HG03442 (cell line): ENCODE measurements around the gene KMT5C.

Experiments
- ATAC-seq: cut with Tn5 transposase; IDR thresholded peaks from one replicate; pipeline ENCODE4 v1.9.1; 2021; ENCODE audit warnings: mild to moderate bottlenecking, moderate library complexity; ENCODE audit not compliant: unreplicated experiment

KMT5C gene

DNA sequence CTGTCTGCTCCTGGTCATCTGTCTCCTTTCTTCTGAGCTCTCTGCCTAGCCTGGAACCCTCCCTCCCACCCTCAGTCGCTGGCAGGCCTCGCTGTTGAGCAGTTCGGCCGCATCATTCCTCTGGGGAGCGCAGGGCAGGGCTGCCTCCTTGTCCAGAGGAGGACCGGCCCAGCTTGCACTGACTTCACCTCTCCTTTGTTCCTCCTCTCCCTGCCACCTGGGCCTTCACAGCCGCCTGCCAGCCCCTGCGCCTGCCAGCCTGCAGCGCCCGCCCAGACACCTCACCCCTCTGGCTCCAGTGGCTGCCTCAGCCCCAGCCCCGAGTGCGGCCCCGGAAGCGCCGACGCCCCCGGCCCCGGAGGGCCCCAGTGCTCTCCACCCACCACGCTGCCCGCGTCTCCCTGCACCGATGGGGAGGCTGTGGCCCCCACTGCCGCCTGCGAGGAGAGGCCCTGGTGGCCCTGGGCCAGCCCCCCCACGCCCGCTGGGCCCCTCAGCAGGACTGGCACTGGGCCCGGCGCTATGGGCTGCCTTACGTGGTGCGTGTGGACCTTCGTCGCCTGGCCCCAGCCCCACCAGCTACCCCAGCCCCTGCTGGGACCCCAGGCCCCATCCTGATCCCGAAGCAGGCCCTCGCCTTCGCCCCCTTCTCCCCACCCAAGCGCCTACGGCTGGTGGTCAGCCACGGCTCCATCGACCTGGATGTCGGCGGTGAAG is 7.2 kb downstream of the KMT5C start:
- no peak for ATAC-seq

DNA sequence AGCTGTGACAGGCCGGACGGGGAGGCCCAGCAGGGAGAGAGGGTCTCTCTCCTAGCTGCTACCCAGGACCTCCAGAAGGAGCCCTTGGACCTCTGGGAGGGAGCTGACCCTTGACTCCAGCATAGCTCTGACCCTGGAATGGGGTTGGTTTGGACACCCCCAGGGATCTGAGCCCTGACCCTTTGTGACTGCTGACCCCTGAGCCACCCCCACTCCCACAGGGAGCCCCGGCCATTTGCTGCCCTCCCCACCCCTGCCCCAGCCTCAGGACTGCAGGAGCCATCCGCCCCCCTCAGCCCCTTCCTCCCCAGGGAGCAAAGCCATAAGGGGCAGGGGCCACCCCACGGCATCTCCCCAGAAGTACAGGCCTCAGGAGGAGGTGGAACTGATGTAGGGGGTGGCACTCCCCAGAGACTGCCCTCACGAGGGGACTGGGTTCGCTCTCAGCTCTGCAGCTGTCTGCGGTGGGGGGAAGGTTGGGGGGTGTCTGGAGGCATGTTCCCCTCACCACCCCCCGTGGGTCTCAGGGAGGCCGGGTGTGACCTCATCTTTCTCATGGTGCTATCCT is 7.8 kb downstream of the KMT5C start:
- ATAC-seq: no peak

DNA sequence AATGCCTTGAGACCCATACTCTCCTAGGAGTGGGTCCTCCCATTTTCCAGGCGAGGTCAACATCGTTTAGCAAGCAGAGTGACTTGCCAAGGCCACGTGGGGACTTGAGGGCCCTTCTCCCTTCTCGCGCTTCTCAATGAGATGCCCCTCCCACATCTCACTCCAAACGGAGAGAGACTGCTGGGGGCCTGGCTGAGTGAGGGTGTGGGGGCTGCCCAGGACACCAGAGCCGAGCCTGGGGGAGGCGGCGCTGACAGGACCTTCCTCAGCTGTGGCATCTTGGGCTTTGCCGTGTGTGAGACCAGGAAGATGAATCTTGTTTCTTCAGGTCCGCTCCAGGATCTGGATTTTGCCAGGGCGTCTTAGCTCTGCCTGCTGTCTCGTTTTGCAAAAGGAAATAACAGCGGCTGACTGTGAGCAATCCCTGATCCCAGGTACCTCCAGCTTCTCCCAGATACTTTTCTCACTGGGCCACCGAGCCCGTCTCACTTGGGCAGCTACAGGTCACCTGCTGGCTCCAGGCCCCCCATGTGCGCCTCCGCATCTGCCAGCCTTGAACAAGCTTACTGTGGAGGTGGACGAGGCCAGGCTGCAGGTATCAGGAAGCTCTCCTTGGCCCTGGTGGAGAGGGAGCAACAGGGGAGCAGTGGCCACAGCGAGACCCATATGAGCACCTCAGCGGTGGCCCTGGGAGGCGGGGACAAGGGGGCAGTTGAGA is 8.8 kb downstream of the KMT5C start:
- no peak for ATAC-seq

DNA sequence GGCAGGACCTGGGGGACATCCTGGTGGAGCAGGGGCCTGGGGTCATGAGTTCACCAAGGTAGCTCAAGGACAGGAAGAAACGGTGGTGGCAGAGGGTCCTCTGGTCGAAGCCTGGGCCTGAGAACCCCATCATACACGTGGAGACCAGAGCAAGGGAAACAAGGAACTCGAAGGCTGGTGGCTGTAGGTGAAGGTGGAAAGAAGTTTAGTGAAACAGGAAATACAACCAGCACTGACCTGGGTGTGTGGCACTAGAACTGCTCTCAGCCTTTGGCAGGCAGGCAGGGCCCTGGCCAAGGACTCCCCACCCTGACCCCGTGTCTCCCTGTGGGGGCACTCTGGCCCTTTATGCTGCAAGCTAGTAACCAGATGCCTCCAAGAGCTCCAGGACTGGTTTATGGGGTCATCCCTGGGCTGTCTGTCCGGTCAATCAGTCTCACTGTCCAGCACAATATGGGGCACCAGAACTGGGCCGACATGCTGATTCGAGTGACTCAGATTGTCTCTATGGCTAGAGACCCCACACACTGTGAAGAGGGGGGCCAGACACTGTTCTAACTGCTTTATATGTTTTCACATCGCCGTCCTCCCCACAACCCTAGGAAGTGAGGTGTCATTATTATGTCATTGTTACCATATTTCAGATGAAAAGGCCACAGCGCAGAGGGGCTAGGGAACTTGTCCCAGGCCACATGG is 11.1 kb downstream of the KMT5C start:
- ATAC-seq: no peak

DNA sequence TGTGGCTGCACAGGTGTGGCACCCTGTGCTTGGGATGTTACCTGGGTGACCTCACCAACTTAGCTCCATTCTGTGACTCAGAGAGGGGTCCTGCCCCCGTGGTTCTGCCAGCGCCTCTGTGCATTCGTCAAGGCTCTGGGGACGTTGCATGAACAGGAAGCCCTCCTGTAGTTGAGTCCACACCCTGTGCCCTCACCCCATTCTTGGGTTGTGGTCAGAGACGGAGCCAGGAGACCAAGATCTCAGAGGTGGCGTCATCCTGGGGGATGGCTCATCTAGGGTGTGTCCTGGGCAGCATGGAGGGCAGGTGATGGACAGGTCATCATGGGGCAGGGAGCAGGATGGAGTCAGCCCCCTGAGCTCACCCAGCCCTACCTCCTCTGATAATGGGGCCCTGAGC is 12.4 kb downstream of the KMT5C start:
- ATAC-seq: no peak

DNA sequence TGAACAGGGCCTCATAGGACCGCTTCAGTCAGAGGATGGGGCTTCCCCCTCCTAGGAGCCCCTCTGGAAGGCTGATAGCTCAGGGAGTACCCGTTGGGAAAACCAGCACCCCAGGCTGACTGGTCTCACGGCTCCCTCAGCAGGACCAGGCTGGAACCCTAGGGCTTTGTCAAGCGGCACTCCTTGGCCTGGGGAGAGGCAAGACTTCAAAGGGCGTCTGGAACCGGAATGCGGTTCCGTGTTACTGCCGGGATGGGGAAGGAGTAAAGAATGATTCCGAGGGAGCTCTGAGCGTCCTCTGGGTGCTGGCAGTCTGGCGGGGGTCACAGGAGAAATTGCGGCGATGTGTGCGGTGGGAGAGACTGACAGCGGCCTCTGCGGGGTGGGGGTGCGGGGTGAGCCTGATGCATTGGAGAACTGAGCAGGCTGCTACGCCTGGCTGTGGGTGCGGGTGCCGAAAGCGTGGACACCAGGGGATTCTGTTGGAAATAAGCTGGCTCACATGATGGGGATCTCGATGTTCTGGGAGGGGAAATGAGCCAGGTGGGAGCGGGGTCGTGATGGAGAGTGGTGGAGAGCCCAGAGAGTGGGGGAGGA is 13.0 kb downstream of the KMT5C start:
- ATAC-seq: no peak

DNA sequence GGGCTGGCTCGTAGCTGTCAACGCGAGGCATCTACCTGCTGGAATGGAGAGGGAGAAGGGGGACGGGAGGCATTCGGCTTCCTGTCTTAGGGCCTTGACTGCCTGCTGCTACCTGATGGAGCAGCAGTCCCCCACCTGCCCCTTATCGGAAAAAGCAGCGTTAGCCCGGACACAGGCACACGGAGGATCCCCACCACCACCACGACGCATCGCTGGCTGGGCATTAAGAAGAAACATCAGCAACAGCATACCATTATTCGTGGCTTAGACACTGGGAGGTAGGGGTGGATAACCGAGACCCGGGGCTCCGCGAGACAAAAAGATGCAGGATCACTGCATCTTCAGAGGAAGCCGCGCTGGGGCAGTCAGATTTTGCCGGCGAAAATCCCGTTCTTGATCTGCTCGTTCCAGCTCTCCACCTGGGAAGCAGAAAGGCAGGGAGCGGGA is 13.7 kb downstream of the KMT5C start:
- ATAC-seq: no peak

DNA sequence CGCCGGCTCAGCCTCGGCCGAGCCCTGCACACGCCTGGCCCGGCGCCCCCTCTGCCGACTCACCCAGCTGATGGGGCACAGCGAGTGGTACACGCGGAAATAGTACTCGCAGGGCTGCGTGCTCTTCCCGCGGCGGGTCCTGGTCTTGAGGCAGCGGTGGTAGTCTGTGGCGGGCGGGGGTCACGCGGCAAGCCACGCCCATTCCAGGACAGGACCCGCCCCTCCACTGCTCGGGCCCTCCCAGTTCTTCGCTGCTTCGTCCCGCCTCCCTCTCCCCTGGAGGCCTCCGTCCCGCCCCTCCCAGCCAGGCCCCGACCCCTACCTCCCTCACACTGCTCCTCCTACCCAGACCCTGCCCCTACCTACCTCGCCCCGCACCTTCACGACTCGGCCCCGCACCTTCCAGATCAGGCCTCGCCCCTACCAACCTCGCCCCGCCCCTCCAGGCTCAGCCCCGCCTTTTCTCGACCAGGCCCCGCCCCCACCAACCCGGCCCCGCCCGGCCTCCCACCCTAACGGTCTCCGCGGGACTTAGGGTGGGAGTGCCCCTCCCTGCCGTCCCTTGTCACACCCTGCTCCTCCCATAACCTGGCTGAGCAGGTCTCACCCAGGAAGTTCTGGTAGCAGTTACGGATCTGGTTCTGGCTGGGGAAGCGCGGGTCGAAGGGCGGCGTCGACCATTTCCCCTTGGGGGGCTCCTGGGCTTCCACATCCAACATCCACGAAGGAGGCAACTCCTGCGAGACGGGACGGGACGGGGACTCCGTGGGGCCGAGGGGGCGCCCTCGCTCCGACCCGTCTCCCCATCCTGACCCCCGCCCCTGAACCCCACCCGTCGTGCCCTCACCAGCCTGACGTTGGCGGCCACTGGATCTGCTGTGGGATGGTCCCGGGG is 14.4 kb downstream of the KMT5C start:
- ATAC-seq: no peak

DNA sequence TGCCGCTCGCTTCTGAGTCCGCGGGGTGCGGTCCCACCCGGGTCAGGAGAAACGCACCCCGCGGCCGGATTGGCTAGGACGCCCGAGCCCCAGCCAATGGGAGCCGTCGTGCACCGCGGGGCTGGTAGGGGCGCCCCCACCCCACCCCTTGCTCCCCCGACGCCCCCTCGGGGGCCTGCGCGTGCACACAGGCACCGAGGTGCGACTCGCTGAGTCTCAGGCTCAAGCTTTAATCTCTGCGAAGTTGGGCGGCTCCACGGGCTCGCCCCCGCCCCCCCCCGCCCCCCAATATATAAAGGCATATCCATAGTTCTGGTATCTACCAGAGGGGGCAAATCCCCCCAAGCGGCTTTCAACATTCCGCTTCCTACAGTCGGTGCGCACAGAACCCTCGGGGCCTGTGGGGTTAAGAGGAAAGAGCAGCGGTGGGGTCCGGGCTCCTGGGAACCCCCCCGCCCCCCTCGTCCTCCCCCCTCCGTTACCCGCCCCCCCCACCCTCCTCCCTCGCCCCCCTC is 15.1 kb downstream of the KMT5C start, which contains the start of gene COX6B2:
Gene COX6B2 (minus strand): TSS at position 22 of the 515 bp plus-strand sequence. CDS start 198 bp downstream, outside the sequence.
- no peak for ATAC-seq

DNA sequence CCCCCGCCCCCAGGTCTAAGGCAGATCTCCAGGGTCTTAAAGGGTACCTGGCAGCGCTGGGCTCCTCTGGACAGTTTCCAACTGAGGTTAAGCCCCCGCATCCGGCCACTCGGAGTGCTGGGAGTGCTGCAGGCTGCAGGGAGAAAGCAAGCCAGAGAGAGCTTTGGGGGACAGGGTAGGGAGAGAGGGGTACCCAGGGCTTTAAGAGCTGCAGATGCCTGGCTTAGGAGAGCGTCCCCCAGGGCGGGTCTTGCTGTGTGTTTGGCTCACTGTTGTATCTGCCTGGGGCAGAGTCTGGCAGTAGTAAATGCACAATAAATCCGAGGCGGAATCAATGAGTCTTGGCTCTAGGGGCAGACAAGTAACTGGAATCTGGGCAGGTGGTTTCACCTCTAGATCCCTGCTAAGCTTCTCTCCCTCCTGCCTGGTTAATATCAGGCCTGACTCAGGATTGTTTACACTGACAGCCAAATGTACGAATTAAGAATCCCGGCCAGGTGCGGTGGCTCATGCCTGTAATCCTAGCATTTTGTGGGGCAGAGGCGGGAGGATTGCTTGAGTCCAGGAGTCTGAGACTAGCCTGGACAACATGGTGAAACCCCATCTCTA is 15.6 kb downstream of the KMT5C start:
- no peak for ATAC-seq

DNA sequence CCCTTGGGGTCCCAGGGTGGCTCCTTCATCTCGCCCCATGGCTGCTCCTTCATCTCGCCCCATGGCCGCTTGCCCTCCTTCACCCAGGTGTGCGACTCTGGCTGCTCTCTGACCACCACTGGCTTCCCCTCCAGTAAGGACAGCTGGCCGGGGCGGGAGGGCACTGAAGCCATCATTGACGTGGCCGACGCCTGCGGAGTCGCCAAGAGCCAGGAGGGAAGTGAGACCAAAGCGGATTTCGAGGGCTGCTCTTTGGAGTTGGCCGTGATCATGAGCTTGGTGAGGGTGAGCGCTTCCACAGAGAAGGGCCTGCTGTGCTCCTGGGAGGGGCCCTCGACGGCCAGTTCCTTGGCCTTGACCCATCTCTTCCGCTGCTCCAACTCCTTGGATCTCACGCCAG is 18.8 kb downstream of the KMT5C start:
- no peak for ATAC-seq

DNA sequence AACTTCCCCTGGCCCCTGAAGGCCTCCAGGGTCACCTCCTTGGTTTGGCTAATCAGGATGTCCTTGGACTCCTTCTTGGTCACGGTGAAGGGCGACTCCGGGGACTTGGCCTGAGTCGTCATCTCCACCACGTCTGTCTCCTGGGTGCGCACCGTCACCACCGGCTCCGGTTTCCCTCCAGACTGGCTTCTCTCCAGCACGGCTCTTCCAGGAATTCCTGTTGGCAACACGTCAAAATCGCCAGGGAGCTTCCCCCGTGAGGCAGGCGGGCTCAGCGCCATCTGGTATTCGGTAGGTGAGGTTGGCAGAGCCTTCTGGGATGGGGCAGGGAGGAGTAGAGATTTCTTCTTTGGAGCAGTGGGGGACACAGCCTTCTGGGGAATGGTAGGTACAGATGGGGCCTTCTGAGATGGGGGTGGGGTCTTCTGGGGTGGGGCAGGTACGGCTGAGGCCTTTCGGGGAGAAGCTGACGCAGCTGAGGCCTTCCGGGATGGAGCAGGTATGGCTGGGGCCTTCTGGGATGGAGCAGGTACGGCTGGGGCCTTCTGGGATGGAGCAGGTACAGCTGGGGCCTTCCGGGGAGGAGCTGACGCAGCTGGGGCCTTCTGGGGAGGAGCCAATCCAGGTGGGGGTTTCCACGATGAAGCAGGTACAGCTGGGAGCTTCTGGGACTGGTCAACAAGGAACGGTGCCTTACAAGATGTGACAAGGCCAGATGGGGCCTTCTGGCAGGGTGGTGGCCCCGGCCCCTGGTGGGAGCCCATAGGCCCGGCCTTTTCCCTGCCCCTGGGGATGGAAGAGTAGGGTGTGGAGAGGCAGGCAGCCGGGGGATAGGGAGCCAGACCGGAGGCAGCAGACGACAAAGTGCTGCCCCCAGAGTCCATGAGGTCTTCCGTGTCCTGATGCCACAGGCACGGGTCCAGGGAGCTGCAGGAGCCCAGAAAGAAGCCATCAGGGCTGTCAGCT is 19.6 kb downstream of the KMT5C start:
- ATAC-seq: no peak

DNA sequence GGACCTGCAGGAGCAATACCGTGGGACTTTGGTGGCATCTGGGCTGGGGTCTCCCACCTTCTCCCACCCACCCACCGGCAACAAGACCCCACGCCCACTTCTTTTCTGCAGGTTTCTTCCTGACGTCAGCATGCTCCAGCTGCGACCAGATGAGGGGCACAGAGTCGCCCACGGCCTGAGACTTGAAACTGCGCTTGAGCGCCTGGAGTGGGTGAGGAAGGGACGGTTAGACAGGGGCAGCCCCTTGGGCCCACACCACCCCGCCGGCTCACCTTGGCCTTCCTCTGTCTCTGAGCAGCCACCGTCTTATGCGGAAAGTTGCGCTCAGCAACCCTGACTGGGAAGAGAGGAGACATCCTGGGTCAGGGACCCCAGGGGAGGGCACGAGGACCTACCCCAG is 21.2 kb downstream of the KMT5C start:
- ATAC-seq: no peak

DNA sequence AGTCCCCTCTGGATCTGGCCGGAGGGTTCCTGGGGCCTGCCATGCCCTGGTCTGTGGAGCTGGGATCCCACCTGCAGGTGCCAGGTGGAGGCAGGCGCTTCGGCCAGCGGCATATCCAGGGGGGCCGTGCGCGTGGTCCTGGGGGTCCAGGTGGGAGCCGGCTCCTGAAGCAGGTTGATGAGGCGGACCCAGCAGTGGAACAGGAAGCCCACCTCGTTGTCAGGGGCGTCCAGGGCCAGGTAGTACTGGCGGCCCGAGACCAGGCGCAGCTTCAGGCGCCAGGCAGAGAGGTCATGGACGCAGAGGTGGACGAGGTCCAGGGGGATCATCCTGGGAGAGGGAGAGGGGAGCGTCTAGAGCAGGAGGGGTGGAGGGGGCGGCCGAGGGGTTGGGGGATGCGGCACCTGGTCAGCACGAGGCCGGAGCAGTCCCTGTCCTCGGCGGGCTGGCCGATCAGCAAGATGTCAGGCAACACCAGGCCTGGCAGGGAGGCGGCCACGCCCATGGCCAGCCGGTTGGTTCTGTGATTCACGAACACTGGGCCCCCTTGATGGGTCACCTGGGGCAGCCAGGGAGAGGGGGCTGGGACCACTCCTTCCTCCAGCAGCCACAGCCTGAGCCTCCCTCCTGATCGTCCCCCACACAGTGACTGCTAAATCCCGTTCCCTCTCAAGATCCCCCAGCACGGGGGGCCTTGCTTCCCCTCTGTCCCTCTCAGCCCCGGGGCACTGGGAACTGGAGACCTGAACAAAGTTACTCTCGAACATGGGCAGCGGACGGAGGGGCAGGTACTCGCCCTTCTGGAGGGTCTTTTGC is 22.7 kb downstream of the KMT5C start:
- no peak for ATAC-seq

DNA sequence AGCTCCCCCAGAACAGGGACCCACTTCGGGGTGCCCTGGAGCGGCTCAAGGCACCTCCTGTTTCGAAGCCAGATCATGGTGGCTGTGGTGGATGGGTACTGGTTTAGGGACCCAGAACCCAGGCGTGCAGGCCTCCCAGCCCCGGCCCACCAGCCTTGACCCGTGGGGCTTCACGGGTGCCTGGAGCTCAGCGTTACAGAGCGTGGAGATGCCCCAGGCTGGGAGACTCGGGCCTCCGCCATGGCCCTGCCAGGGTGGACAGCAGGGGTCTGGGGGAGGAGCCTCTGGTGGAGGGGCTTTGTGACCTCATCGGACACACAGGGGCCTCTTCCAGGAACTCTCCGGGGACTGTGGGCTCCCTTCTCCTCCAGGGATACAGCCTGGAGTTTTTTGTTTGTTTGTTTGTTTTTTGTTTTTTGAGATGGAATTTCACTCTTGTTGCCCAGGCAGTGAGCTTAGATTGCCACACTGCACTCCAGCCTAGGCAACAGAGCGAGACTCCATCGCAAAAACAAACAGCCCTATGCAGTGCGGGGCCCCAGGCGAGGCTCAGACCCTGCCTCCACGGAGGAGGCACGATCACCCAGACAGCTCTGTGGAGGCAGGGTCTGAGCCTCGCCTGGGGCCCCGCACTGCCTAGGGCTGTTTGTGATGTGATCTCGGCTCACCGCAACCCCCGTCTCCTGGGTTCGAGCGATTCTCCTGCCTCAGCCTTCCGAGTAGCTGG is 23.5 kb downstream of the KMT5C start, which contains the start of gene GARIN5B:
Gene GARIN5B (minus strand): TSS at position 271 of the 727 bp plus-strand sequence. CDS start 194 bp downstream, at position 77.
- no peak for ATAC-seq

DNA sequence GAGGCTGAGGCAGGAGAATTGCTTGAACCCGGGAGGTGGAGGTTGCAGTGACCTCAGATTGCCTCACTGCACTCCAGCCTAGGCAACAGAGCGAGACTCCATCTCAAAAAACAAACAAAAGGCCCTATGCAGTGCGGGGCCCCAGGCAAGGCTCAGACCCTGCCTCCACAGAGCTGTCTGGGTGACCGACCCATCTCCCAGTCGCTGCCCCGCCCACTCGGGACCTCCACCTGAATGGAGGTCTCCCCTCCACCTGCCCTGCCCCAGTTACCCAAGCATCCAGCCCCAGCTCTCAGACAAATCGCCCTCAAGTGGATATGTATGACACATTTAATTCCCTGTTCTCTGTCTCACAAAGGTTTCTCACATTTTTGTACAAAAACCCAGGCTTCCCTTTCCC is 25.6 kb downstream of the KMT5C start:
- ATAC-seq: no peak

DNA sequence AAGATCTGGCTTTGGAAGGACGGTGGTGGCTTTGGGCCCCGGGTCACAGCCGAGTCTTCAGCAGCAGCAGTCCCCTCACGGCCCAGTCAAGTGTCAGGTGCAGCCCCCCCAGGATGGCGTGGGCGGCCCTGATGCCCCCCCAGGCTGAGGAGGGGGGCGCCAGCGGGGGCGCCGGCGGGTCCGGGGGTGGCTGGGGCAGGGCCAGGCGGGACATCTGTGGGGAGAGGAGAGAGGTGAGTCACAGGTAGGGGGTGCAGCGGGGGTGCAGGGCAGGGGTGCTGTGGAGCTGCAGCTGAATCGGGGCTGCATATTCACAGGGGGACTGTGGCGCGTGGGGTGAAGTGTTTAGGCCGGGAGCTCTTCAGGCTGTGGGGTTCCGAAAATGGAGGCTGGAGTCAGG is 26.3 kb downstream of the KMT5C start:
- ATAC-seq: no peak
